H9 (cell line): Measurements from ENCODE around the gene RPN1. TPM values are rescaled to one million over a fixed set of nuclear protein-coding genes. Genes with fewer than 3 reads are reported as not detected.

Experiments used
- DNase-seq: peaks from one replicate; pipeline ENCODE4 v3.0.0-alpha.2; 2017
- H2AFZ ChIP-seq: one replicate; pipeline ENCODE4 v1.6.1; 2013; ENCODE audit warnings: mild to moderate bottlenecking, low read length, control low read depth, moderate library complexity
- H2AK5ac ChIP-seq: 2 replicates; pipeline ENCODE4 v1.6.1; 2013; ENCODE audit warnings: low read length, control low read depth, mixed read lengths; ENCODE audit not compliant: insufficient read length
- H2BK120ac ChIP-seq: one replicate; pipeline ENCODE4 v1.6.1; 2013; ENCODE audit warnings: low read depth, mild to moderate bottlenecking, low read length, control low read depth, inconsistent platforms; ENCODE audit not compliant: poor library complexity, severe bottlenecking
- H2BK12ac ChIP-seq: 2 replicates; pipeline ENCODE4 v1.6.1; 2013; ENCODE audit warnings: low read length, control low read depth, mixed read lengths, low read depth; ENCODE audit not compliant: insufficient read length
- H2BK15ac ChIP-seq: 2 replicates; pipeline ENCODE4 v1.6.1; 2013; ENCODE audit warnings: low read depth, low read length, control low read depth
- H2BK20ac ChIP-seq: one replicate; pipeline ENCODE4 v1.6.1; 2013; ENCODE audit warnings: low read depth, mild to moderate bottlenecking, low read length, control low read depth, inconsistent platforms; ENCODE audit not compliant: poor library complexity, severe bottlenecking
- H2BK5ac ChIP-seq: 2 replicates; pipeline ENCODE4 v1.6.1; 2013; ENCODE audit warnings: low read length, control low read depth, mixed read lengths; ENCODE audit not compliant: insufficient read length
- H3K14ac ChIP-seq: 2 replicates; pipeline ENCODE4 v1.6.1; 2013; ENCODE audit warnings: low read length, control low read depth; ENCODE audit not compliant: insufficient read depth
- H3K18ac ChIP-seq: 2 replicates; pipeline ENCODE4 v1.6.1; 2013; ENCODE audit warnings: low read depth, mild to moderate bottlenecking, mixed read lengths, low read length, control low read depth; ENCODE audit not compliant: insufficient read length
- H3K23ac ChIP-seq: 2 replicates; pipeline ENCODE4 v1.6.1; 2013; ENCODE audit warnings: low read length, control low read depth, mixed read lengths, low read depth; ENCODE audit not compliant: insufficient read length
- H3K23me2 ChIP-seq: 2 replicates; pipeline ENCODE4 v1.6.1; 2013; ENCODE audit warnings: low read depth, mild to moderate bottlenecking, mixed read lengths, low read length, control low read depth; ENCODE audit not compliant: insufficient read length, poor library complexity, severe bottlenecking
- H3K27ac ChIP-seq: 2 replicates; pipeline ENCODE4 v1.5.1; 2013; ENCODE audit warnings: low read length, control low read depth, mixed read lengths, low read depth; ENCODE audit not compliant: insufficient read length
- H3K27me3 ChIP-seq: 2 replicates; pipeline ENCODE4 v1.6.1; 2013; ENCODE audit warnings: low read length, control low read depth, inconsistent platforms; ENCODE audit not compliant: insufficient read depth
- H3K4ac ChIP-seq: 2 replicates; pipeline ENCODE4 v1.6.1; 2013; ENCODE audit warnings: low read depth, mild to moderate bottlenecking, control low read depth, inconsistent platforms, low read length, moderate library complexity
- H3K4me1 ChIP-seq: 2 replicates; pipeline ENCODE4 v1.6.1; 2013; ENCODE audit warnings: low read length, control low read depth, inconsistent platforms; ENCODE audit not compliant: insufficient read depth
- H3K4me2 ChIP-seq: 2 replicates; pipeline ENCODE4 v1.6.1; 2013; ENCODE audit warnings: low read length, control low read depth, mixed read lengths; ENCODE audit not compliant: insufficient read length, insufficient read depth
- H3K56ac ChIP-seq: 2 replicates; pipeline ENCODE4 v1.6.1; 2013; ENCODE audit warnings: low read depth, mild to moderate bottlenecking, mixed read lengths, low read length, control low read depth; ENCODE audit not compliant: insufficient read length
- H3K79me1 ChIP-seq: 2 replicates; pipeline ENCODE4 v1.6.1; 2013; ENCODE audit warnings: low read depth, mild to moderate bottlenecking, moderate library complexity, low read length, control low read depth, inconsistent platforms; ENCODE audit not compliant: insufficient read depth, poor library complexity, severe bottlenecking
- H3K79me2 ChIP-seq: 2 replicates; pipeline ENCODE4 v1.6.1; 2013; ENCODE audit warnings: low read length, control low read depth, inconsistent platforms; ENCODE audit not compliant: insufficient read depth
- H3K9ac ChIP-seq: 2 replicates; pipeline ENCODE4 v1.6.1; 2013; ENCODE audit warnings: low read length, control low read depth, mixed read lengths; ENCODE audit not compliant: insufficient read length; ENCODE audit errors: extremely low read depth
- H3K9me3 ChIP-seq: one replicate; pipeline ENCODE4 v1.6.1; 2013; ENCODE audit warnings: low read depth, low read length, inconsistent platforms; ENCODE audit not compliant: control insufficient read depth
- H3T11ph ChIP-seq: one replicate; pipeline ENCODE4 v1.6.1; 2013; ENCODE audit warnings: mild to moderate bottlenecking, low read length, control low read depth, inconsistent platforms
- H4K20me1 ChIP-seq: one replicate; pipeline ENCODE4 v1.6.1; 2013; ENCODE audit not compliant: control insufficient read depth, insufficient read length, insufficient read depth
- H4K5ac ChIP-seq: 2 replicates; pipeline ENCODE4 v1.6.1; 2013; ENCODE audit warnings: low read depth, mild to moderate bottlenecking, mixed read lengths, low read length, control low read depth; ENCODE audit not compliant: insufficient read length
- H4K8ac ChIP-seq: replicated peaks from 2 replicates; pipeline ENCODE4 v1.6.1; 2013; ENCODE audit warnings: low read length, control low read depth, mixed read lengths, low read depth; ENCODE audit not compliant: insufficient read length
- H4K91ac ChIP-seq: 2 replicates; pipeline ENCODE4 v1.6.1; 2013; ENCODE audit warnings: low read depth, mild to moderate bottlenecking, moderate library complexity, mixed read lengths, low read length, control low read depth; ENCODE audit not compliant: insufficient read length
- H3K27ac Mint-ChIP-seq, 3 experiments: 2 replicates in 2 of 3; 3 replicates in 1 of 3; pipeline ENCODE4 v1.8.0; 2020 to 2021; ENCODE audit warnings: mixed read lengths in 3 of 3, mild to moderate bottlenecking in 1 of 3, moderate library complexity in 1 of 3
- H3K27me3 Mint-ChIP-seq: 2 replicates; pipeline ENCODE4 v1.8.0; 2021; ENCODE audit warnings: low read depth, mild to moderate bottlenecking, moderate library complexity, mixed read lengths
- H3K36me3 Mint-ChIP-seq, 3 experiments: 2 replicates in 2 of 3; 3 replicates in 1 of 3; pipeline ENCODE4 v1.8.0; 2020 to 2021; ENCODE audit warnings: low read depth in 3 of 3, mixed read lengths in 3 of 3; ENCODE audit not compliant: insufficient read depth in 1 of 3
- H3K4me1 Mint-ChIP-seq, 2 experiments: 2 replicates each; pipeline ENCODE4 v1.8.0; 2020; ENCODE audit warnings: mixed read lengths in 2 of 2
- H3K4me3 Mint-ChIP-seq, 2 experiments: 2 replicates in 1 of 2; 3 replicates in 1 of 2; pipeline ENCODE4 v1.8.0; 2020 to 2021; ENCODE audit warnings: mild to moderate bottlenecking in 2 of 2, mixed read lengths in 2 of 2, moderate library complexity in 1 of 2
- H3K9me3 Mint-ChIP-seq, 2 experiments: 2 replicates in 1 of 2; 3 replicates in 1 of 2; pipeline ENCODE4 v1.8.0; 2020; ENCODE audit warnings: mild to moderate bottlenecking in 2 of 2, mixed read lengths in 2 of 2, moderate library complexity in 1 of 2
- WGBS: extraction: QIAGEN DNeasy Blood & Tissue Kit; methylation state at CpG from one replicate; pipeline ENCODE4 v1.1.7; 2013; ENCODE audit warnings: missing lambda C conversion rate, low lambda C conversion rate, mixed read lengths; ENCODE audit not compliant: insufficient read length; ENCODE audit errors: extremely low coverage; 5-methylcytosine and 5-hydroxymethylcytosine counted together
- total RNA-seq: library from RNA; stranded (reverse); gene quantifications from 2 replicates; pipeline ENCODE4 v1.2.1, GENCODE V29; 2021
- TF ChIP-seq, protein P1 (sequence below): fragments of 200-600 bp; sonication (generic); conservative IDR thresholded peaks from 3 replicates; pipeline ENCODE4 v1.8.0; 2021; ENCODE audit warnings: antibody characterized with exemption, mild to moderate bottlenecking

RPN1 gene
- total RNA-seq, 1 experiment from 2014 or later: 174 TPM

GRCh38 chr3:128617557-128618397 is 32.8 kb downstream of the RPN1 start:
- Histone ChIP-seq H4K8ac (no peak overlapping the region), H2BK20ac (no peak overlapping the region), H3K9ac (peak overlapping the region; percentile 64), H3K79me1 (no peaks in the 10 kb centered on the region), H4K20me1 (no peaks in the 10 kb centered on the region), H4K5ac (no peak overlapping the region), H3T11ph (no peak overlapping the region), H3K9me3 (no peaks in the 10 kb centered on the region), H3K23ac (no peak overlapping the region), H3K4me2 (peak overlapping the region; percentile 74), H2BK5ac (no peak overlapping the region), H3K14ac (peak overlapping the region; percentile 42; the same call in 1 of the 2 replicates), H4K91ac (no peak overlapping the region), H2BK15ac (no peak overlapping the region), H3K4ac (no peak overlapping the region), H2AFZ (no peak overlapping the region), H3K56ac (no peak overlapping the region), H2AK5ac (no peak overlapping the region), H3K27ac (peak overlapping the region; percentile 6), H3K79me2 (no peaks in the 10 kb centered on the region), H3K4me1 (no peaks in the 10 kb centered on the region; the same call in 1 of the 2 replicates), H3K27me3 (no peaks in the 10 kb centered on the region), H2BK120ac (no peak overlapping the region), H3K18ac (no peak overlapping the region), H2BK12ac (no peak overlapping the region), H3K23me2 (peaks cover 3% of the 10 kb centered on the region)
- H3K4me1 Mint-ChIP-seq: peaks cover 11 to 13% of the 10 kb centered on the region in 2 experiments
- no peaks in the 10 kb centered on the region for H3K9me3 Mint-ChIP-seq
- peak overlapping the region; percentile 83 to 97 (median 97) for H3K27ac Mint-ChIP-seq
- peak overlapping the region; percentile 85 to 96 for H3K4me3 Mint-ChIP-seq
- TF ChIP-seq, protein P1, sequence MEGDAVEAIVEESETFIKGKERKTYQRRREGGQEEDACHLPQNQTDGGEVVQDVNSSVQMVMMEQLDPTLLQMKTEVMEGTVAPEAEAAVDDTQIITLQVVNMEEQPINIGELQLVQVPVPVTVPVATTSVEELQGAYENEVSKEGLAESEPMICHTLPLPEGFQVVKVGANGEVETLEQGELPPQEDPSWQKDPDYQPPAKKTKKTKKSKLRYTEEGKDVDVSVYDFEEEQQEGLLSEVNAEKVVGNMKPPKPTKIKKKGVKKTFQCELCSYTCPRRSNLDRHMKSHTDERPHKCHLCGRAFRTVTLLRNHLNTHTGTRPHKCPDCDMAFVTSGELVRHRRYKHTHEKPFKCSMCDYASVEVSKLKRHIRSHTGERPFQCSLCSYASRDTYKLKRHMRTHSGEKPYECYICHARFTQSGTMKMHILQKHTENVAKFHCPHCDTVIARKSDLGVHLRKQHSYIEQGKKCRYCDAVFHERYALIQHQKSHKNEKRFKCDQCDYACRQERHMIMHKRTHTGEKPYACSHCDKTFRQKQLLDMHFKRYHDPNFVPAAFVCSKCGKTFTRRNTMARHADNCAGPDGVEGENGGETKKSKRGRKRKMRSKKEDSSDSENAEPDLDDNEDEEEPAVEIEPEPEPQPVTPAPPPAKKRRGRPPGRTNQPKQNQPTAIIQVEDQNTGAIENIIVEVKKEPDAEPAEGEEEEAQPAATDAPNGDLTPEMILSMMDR: peak; percentile 97
- H3K36me3 Mint-ChIP-seq: peaks cover 24 to 43% (median 34%) of the 10 kb centered on the region in 3 experiments; a peak in 6 of 7 replicates
- peak; percentile 96 for DNase-seq
- WGBS: no CpG with 5 or more reads among the region's 61 CpGs
- no peaks in the 10 kb centered on the region; the same call in 1 of the 2 replicates for H3K27me3 Mint-ChIP-seq
